Kidney (tissue), 14 donors: Measurements from ENCODE around the gene CES3. TPM values are rescaled to one million over a fixed set of nuclear protein-coding genes. Genes with fewer than 3 reads are reported as not detected.

Experiments used
- DNase-seq, 5 donors: peaks; one replicate each; pipeline ENCODE4 v3.0.0-alpha.2; 2013 to 2020
- FAIRE-seq: peaks from 2 replicates; lab custom pipeline; 2012; peaks lifted over from hg19 to GRCh38; lab: Jason Lieb, UNC
- H3K27ac ChIP-seq, 2 donors: one replicate each; pipeline ENCODE4 v1.7.0; 2013; ENCODE audit warnings: low read depth in 2 of 2, low read length in 2 of 2, inconsistent platforms in 1 of 2
- H3K27me3 ChIP-seq: one replicate; pipeline ENCODE4 v1.7.1; 2013; ENCODE audit warnings: low read length, inconsistent platforms; ENCODE audit not compliant: control insufficient read depth, insufficient read depth
- H3K36me3 ChIP-seq, 3 donors: one replicate each; pipeline versions ENCODE4 v1.7.0 to v1.7.1; 2013; ENCODE audit warnings: low read length in 3 of 3, control low read depth in 1 of 3, inconsistent platforms in 1 of 3; ENCODE audit not compliant: insufficient read depth in 3 of 3, control insufficient read depth in 2 of 3
- H3K4me1 ChIP-seq, 3 donors: one replicate each; pipeline versions ENCODE4 v1.7.0 to v1.7.1; 2013; ENCODE audit warnings: low read length in 3 of 3, inconsistent platforms in 1 of 3, low read depth in 1 of 3; ENCODE audit not compliant: control insufficient read depth in 2 of 3, insufficient read depth in 2 of 3
- H3K4me3 ChIP-seq, 3 donors: one replicate each; pipeline versions ENCODE4 v1.7.0 to v1.8.1; 2013; ENCODE audit warnings: low read length in 3 of 3, control low read depth in 1 of 3, inconsistent platforms in 1 of 3
- H3K9ac ChIP-seq, 3 donors: one replicate each; pipeline versions ENCODE4 v1.7.0 to v1.7.1; 2013; ENCODE audit warnings: low read length in 3 of 3, control low read depth in 1 of 3, inconsistent platforms in 1 of 3
- H3K9me3 ChIP-seq, 3 donors: one replicate each; pipeline versions ENCODE4 v1.7.0 to v1.7.1; 2013; ENCODE audit warnings: low read length in 3 of 3, control low read depth in 1 of 3, inconsistent platforms in 1 of 3; ENCODE audit not compliant: control insufficient read depth in 2 of 3, insufficient read depth in 1 of 3
- intact Hi-C: fragments of 100-400 bp; cut with DNase I; formaldehyde crosslinking; loops from one replicate; pipeline ENCODE4 v1.11.1; 2022
- polyA plus RNA-seq: library from polyadenylated mRNA; stranded (reverse); fragments of 350-450 nt; fragmentation: Illumina TruSeq; extraction: RNeasy Lipid Tissue Mini Kit (QIAGEN cat#74804); gene quantifications from one replicate; pipeline ENCODE4 v1.2.3, GENCODE V29; 2014; ENCODE audit warnings: low read depth, low replicate concordance; ENCODE audit not compliant: insufficient read depth
- total RNA-seq: library from RNA; stranded (reverse); fragmentation: NEBNext Ultra II Directional; extraction: Animal tissue kit (Norgen Biotek cat#: 25700); gene quantifications from one replicate; pipeline ENCODE4 v1.2.1, GENCODE V29; 2021
- TF ChIP-seq, protein P1 (sequence below): IDR thresholded peaks from 3 replicates; pipeline ENCODE4 v1.5.1; 2012; ENCODE audit warnings: mild to moderate bottlenecking, moderate library complexity, borderline replicate concordance; ENCODE audit not compliant: insufficient read depth; ENCODE audit errors: extremely low read depth
- donor health status: control.
- donor health status: control.
- donor health status: control.
- donor health status: control.
- donor health status: control.
- donor health status: DM: yes; HTN: yes; CAD: no.
- donor health status: Normal renal cell carcinoma (clear cell type).

CES3 gene
- total and polyA plus RNA-seq, 2 donors from 2014 or later = 2.1 to 7.8 TPM

DNA sequence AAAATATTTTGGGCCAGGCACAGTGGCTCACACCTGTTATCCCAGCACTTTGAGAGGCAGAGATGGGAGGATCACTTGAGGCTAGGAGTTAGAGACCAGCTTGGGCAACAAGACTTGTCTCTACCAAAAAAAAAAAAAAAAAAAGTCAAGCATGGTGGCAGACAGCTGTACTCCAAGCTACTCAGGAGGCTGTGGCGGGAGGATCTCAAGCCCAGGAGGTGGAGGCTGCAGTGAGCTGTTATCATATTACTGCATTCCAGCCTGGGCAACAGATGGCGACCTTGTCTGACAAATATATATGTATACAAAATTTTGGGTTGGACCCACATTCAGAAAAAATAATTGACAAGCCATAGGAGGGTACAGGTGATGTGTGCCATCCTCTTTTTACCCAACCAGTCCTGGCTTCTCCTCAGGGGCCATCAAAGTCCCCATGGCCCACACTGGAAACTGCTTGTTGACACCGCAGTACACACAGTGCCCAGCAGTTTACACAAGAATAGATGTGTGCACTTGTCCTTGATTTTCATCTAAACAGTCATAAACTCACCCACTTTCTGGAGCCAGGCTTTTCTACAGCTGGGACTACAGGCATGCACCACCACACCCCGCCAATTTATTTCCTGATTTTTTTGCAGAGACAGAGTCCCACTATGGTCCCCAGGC is 24.0 kb upstream of the CES3 start:
- no peak overlapping the region for H3K27ac ChIP-seq
- H3K36me3 ChIP-seq = peaks cover 0 to 44% (median 27%) of the 10 kb centered on the region in 3 donors
- H3K9ac ChIP-seq = no peak overlapping the region
- no peaks in the 10 kb centered on the region for H3K27me3 ChIP-seq
- FAIRE-seq (no peak), DNase-seq (peak in 1 of 5 donors; percentile 5)
- peaks cover 0 to 26% (median 24%) of the 10 kb centered on the region in 3 donors for H3K4me1 ChIP-seq
- H3K4me3 ChIP-seq = peak overlapping the region in 1 of 3 donors; percentile 96
- H3K9me3 ChIP-seq = no peaks in the 10 kb centered on the region
- TF ChIP-seq, protein P1, sequence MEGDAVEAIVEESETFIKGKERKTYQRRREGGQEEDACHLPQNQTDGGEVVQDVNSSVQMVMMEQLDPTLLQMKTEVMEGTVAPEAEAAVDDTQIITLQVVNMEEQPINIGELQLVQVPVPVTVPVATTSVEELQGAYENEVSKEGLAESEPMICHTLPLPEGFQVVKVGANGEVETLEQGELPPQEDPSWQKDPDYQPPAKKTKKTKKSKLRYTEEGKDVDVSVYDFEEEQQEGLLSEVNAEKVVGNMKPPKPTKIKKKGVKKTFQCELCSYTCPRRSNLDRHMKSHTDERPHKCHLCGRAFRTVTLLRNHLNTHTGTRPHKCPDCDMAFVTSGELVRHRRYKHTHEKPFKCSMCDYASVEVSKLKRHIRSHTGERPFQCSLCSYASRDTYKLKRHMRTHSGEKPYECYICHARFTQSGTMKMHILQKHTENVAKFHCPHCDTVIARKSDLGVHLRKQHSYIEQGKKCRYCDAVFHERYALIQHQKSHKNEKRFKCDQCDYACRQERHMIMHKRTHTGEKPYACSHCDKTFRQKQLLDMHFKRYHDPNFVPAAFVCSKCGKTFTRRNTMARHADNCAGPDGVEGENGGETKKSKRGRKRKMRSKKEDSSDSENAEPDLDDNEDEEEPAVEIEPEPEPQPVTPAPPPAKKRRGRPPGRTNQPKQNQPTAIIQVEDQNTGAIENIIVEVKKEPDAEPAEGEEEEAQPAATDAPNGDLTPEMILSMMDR = no peak
- intact Hi-C loops = no loop called here

GRCh38 chr16:66937725-66938337 is 23.2 kb upstream of the CES3 start:
- peak in 1 of 5 donors; percentile 68 for DNase-seq
- Histone ChIP-seq H3K4me3 (no peak overlapping the region), H3K27ac (no peak overlapping the region), H3K9ac (no peak overlapping the region), H3K27me3 (no peaks in the 10 kb centered on the region), H3K9me3 (no peaks in the 10 kb centered on the region), H3K36me3 (peaks cover 0 to 52% (median 32%) of the 10 kb centered on the region in 3 donors), H3K4me1 (peaks cover 0 to 24% (median 23%) of the 10 kb centered on the region in 3 donors)
- TF ChIP-seq, protein P1 = no peak
- no peak for FAIRE-seq
- intact Hi-C loops = no loop called here

DNA sequence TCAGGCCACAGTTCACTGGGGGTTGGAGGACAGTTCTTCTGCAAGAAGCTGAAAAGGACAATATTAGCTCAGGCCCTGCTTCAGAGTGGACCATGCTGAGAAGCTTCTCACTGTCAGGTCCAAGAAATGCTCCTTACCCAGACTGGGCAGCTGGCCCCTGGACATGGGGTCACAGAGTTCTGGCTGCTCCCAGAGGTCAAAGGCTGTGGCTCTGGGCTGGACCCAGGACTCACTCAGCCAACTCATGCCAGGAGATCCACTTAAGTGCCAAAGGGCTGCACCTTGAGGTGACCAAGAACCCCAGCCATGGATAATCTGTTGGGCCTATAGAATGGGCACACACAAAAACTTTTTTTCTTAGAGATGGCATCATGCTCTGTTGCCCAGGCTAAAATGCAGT is 21.7 kb upstream of the CES3 start:
- intact Hi-C loops = no loop called here
- no peak overlapping the region for H3K27ac ChIP-seq
- H3K9me3 ChIP-seq = no peaks in the 10 kb centered on the region
- FAIRE-seq (no peak), DNase-seq (peak in 1 of 5 donors; percentile 29)
- H3K4me3 ChIP-seq = no peak overlapping the region
- TF ChIP-seq, protein P1 = no peak
- H3K36me3 ChIP-seq = peaks cover 0 to 52% (median 36%) of the 10 kb centered on the region in 3 donors
- H3K27me3 ChIP-seq = no peaks in the 10 kb centered on the region
- H3K9ac ChIP-seq = no peak overlapping the region
- peaks cover 0 to 19% (median 17%) of the 10 kb centered on the region in 3 donors for H3K4me1 ChIP-seq
